B cell (primary cell): ENCODE results near the gene CCPG1. TPM values are rescaled to one million over a fixed set of nuclear protein-coding genes. Genes with fewer than 3 reads are reported as not detected.
"Not testable (repeated sequence)": the region's sequence is repeated elsewhere in the genome, so short reads cannot be mapped to it uniquely, and the experiment has no call there.

Experiments
- ATAC-seq: fragments of 200-7000 bp; cut with Tn5 transposase; one replicate; pipeline ENCODE4 v1.10.0; 2021; ENCODE audit warnings: low read depth, mild to moderate bottlenecking, moderate number of reproducible peaks, moderate library complexity
- CTCF ChIA-PET: fragments of 350-600 bp; sonication (Branson Sonifier 250); formaldehyde crosslinking; loops from one replicate; lab custom pipeline; 2021; ENCODE audit warnings: antibody characterized with exemption, inconsistent platforms; lab: Charles Lee
- POLR2A ChIA-PET: fragments of 350-600 bp; sonication (Branson Sonifier 250); formaldehyde crosslinking; loops from one replicate; lab custom pipeline; 2021; ENCODE audit warnings: antibody characterized with exemption; lab: Charles Lee
- DNase-seq: peaks from one replicate; pipeline ENCODE4 v3.0.0; 2013
- H2AFZ ChIP-seq: 2 replicates; pipeline ENCODE4 v1.6.1; 2012; ENCODE audit warnings: mild to moderate bottlenecking, low read depth, low read length; ENCODE audit not compliant: insufficient read depth, poor library complexity, severe bottlenecking
- H3K27ac ChIP-seq, 2 donors: 1 replicate in 1 of 2; 2 replicates in 1 of 2; pipeline ENCODE4 v1.5.1; 2012 to 2013; ENCODE audit warnings: low read length in 2 of 2, mild to moderate bottlenecking in 2 of 2, moderate library complexity in 1 of 2
- H3K27me3 ChIP-seq, 4 experiments: fragments of 200-600 bp in 1 of 4; sonication (generic) in 1 of 4; replicated peaks in 1 of 4; 1 replicate in 2 of 4; 2 replicates in 2 of 4; pipeline versions ENCODE4 v1.6.1 to v1.7.0; 2013 to 2016; ENCODE audit warnings: low read length in 3 of 4, mild to moderate bottlenecking in 2 of 4, mixed read lengths in 1 of 4, moderate library complexity in 1 of 4; ENCODE audit not compliant: insufficient read depth in 4 of 4, control insufficient read depth in 3 of 4; ENCODE audit errors: control extremely low read depth in 1 of 4
- H3K36me3 ChIP-seq, 2 experiments: replicated peaks in 1 of 2; 1 replicate in 1 of 2; 2 replicates in 1 of 2; pipeline versions ENCODE4 v1.6.1 to v1.7.1; 2013; ENCODE audit warnings: low read length in 1 of 2; ENCODE audit not compliant: insufficient read depth in 2 of 2, control insufficient read depth in 1 of 2; ENCODE audit errors: control extremely low read depth in 1 of 2, extremely low read depth in 1 of 2
- H3K4me1 ChIP-seq, 2 donors: fragments of 200-600 bp in 1 of 2; sonication (generic) in 1 of 2; 1 replicate in 1 of 2; 2 replicates in 1 of 2; pipeline versions ENCODE4 v1.5.1 to v1.6.1; 2013 to 2017; ENCODE audit warnings: low read length in 2 of 2; ENCODE audit not compliant: control insufficient read depth in 2 of 2, insufficient read depth in 2 of 2
- H3K4me2 ChIP-seq: replicated peaks from 2 replicates; pipeline ENCODE3; 2012; ENCODE audit warnings: mild to moderate bottlenecking, low read depth, low read length; ENCODE audit not compliant: poor library complexity, severe bottlenecking
- H3K4me3 ChIP-seq, 5 experiments: fragments of 200-600 bp in 1 of 5; sonication (generic) in 1 of 5; 1 replicate in 3 of 5; 2 replicates in 2 of 5; pipeline versions ENCODE4 v1.5.1 to v1.7.0; 2011 to 2016; ENCODE audit warnings: low read length in 4 of 5, mild to moderate bottlenecking in 4 of 5, low read depth in 2 of 5, control low read depth in 1 of 5, moderate library complexity in 1 of 5; ENCODE audit not compliant: insufficient read depth in 1 of 5; ENCODE audit errors: control extremely low read depth in 1 of 5, extremely low read depth in 1 of 5
- H3K79me2 ChIP-seq: fragments of 200-600 bp; sonication (generic); one replicate; pipeline ENCODE4 v1.6.0; 2016; ENCODE audit warnings: low read length; ENCODE audit not compliant: control insufficient read depth, insufficient read depth
- H3K9ac ChIP-seq: fragments of 200-600 bp; sonication (generic); 2 replicates; pipeline ENCODE4 v1.6.1; 2017; ENCODE audit warnings: mild to moderate bottlenecking, low read length, moderate library complexity
- H3K9me3 ChIP-seq, 3 donors: one replicate each; pipeline versions ENCODE4 v1.6.1 to v1.7.1; 2013; ENCODE audit warnings: low read length in 2 of 3; ENCODE audit not compliant: control insufficient read depth in 2 of 3, insufficient read depth in 1 of 3; ENCODE audit errors: control extremely low read depth in 1 of 3
- H4K20me1 ChIP-seq: 2 replicates; pipeline ENCODE4 v1.6.0; 2012; ENCODE audit warnings: mild to moderate bottlenecking, low read length; ENCODE audit not compliant: insufficient read depth, control insufficient read depth, poor library complexity, severe bottlenecking
- H3K27ac Mint-ChIP-seq: one replicate; pipeline ENCODE4 v1.8.0; 2021; ENCODE audit warnings: mixed read lengths
- H3K27me3 Mint-ChIP-seq: one replicate; pipeline ENCODE4 v1.8.0; 2021; ENCODE audit warnings: mixed read lengths
- H3K4me1 Mint-ChIP-seq: one replicate; pipeline ENCODE4 v1.8.0; 2021; ENCODE audit warnings: mixed read lengths
- H3K4me3 Mint-ChIP-seq: one replicate; pipeline ENCODE4 v1.8.0; 2021; ENCODE audit warnings: mixed read lengths
- H3K9me3 Mint-ChIP-seq: one replicate; pipeline ENCODE4 v1.8.0; 2022; ENCODE audit warnings: mixed read lengths; ENCODE audit not compliant: insufficient read depth
- EZH2 ChIP-seq: IDR thresholded peaks from 2 replicates; pipeline ENCODE4 v1.6.1; 2012; ENCODE audit warnings: borderline replicate concordance, low read depth, mild to moderate bottlenecking, moderate library complexity, low read length; ENCODE audit not compliant: insufficient read depth, poor library complexity, severe bottlenecking
- WGBS: methylation state at CpG from one replicate; pipeline ENCODE4 v1.1.5; 2013; ENCODE audit warnings: missing lambda C conversion rate; ENCODE audit not compliant: insufficient coverage; 5-methylcytosine and 5-hydroxymethylcytosine counted together
- intact Hi-C: fragments of 100-400 bp; cut with micrococcal nuclease; formaldehyde crosslinking; loops from one replicate; pipeline ENCODE4 v1.10.0; 2022
- polyA plus RNA-seq: library from polyadenylated mRNA; depleted of rRNA; stranded (reverse); fragments of >200 nt; gene quantifications from 2 replicates; pipeline ENCODE4 v1.2.3, GENCODE V29; 2012
- total RNA-seq, 2 donors: library from RNA; stranded (reverse); fragments of 120-200 nt in 1 of 2; gene quantifications; 1 replicate in 1 of 2; 2 replicates in 1 of 2; pipeline versions ENCODE4 v1.2.3 to v1.2.4, GENCODE V29; 2013 to 2022
- TF ChIP-seq, protein P1 (sequence below): fragments of 200-600 bp; IDR thresholded peaks from one replicate; pipeline ENCODE4 v1.8.0; 2022; ENCODE audit warnings: antibody characterized with exemption, mild to moderate bottlenecking

Gene CCPG1
- total and polyA plus RNA-seq, 2 donors (not counting 1 experiment from before 2014, with no cell fraction given) = 3.5 to 32.1 TPM

- POLR2A ChIA-PET = no interaction called here
Measured at GRCh38 chr15:55457401-55458022, 49.4 kb upstream of the CCPG1 start.

GRCh38 chr15:55447030-55447394 lies 38.9 kb upstream of the CCPG1 start:
- H2AFZ ChIP-seq, H3K36me3 ChIP-seq, H3K79me2 ChIP-seq, H3K9me3 Mint-ChIP-seq, POLR2A ChIA-PET, H3K27ac Mint-ChIP-seq, DNase-seq, H3K27ac ChIP-seq, H3K4me1 Mint-ChIP-seq, H3K4me3 ChIP-seq, H3K27me3 Mint-ChIP-seq, H3K4me3 Mint-ChIP-seq, H4K20me1 ChIP-seq, H3K4me2 ChIP-seq, H3K27me3 ChIP-seq, ATAC-seq, H3K9ac ChIP-seq, intact Hi-C loops, CTCF ChIA-PET, H3K4me1 ChIP-seq: not testable (repeated sequence)
- WGBS = 100% methylated on average over 4 of the region's 19 CpGs
- H3K9me3 ChIP-seq = peaks cover 0 to 22% (median 0%) of the 10 kb centered on the region in 3 donors

More at GRCh38 chr15:55457401-55458022, 49.4 kb upstream of the CCPG1 start:
- no peaks in the 10 kb centered on the region for H3K4me1 Mint-ChIP-seq
- Histone ChIP-seq H3K27me3 (no peaks in the 10 kb centered on the region), H3K4me3 (no peak overlapping the region), H3K36me3 (no peaks in the 10 kb centered on the region), H3K27ac (no peak overlapping the region), H3K4me1 (no peaks in the 10 kb centered on the region), H3K79me2 (no peaks in the 10 kb centered on the region), H4K20me1 (no peaks in the 10 kb centered on the region), H3K9me3 (peaks cover 0 to 15% (median 0%) of the 10 kb centered on the region in 3 donors), H2AFZ (no peak overlapping the region), H3K4me2 (no peak overlapping the region), H3K9ac (no peak overlapping the region)
- no peak for ATAC-seq
- intact Hi-C loops = no loop called here
- CTCF ChIA-PET = no interaction called here
- DNase-seq = no peak
- peaks cover 7% of the 10 kb centered on the region for H3K9me3 Mint-ChIP-seq
- 89% methylated on average over 5 of the region's 5 CpGs for WGBS
- no peak overlapping the region for H3K27ac Mint-ChIP-seq
- no peak for TF ChIP-seq EZH2
- TF ChIP-seq, protein P1, sequence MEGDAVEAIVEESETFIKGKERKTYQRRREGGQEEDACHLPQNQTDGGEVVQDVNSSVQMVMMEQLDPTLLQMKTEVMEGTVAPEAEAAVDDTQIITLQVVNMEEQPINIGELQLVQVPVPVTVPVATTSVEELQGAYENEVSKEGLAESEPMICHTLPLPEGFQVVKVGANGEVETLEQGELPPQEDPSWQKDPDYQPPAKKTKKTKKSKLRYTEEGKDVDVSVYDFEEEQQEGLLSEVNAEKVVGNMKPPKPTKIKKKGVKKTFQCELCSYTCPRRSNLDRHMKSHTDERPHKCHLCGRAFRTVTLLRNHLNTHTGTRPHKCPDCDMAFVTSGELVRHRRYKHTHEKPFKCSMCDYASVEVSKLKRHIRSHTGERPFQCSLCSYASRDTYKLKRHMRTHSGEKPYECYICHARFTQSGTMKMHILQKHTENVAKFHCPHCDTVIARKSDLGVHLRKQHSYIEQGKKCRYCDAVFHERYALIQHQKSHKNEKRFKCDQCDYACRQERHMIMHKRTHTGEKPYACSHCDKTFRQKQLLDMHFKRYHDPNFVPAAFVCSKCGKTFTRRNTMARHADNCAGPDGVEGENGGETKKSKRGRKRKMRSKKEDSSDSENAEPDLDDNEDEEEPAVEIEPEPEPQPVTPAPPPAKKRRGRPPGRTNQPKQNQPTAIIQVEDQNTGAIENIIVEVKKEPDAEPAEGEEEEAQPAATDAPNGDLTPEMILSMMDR = no peak
- H3K4me3 Mint-ChIP-seq = no peak overlapping the region
- H3K27me3 Mint-ChIP-seq = peaks cover 4% of the 10 kb centered on the region

DNA sequence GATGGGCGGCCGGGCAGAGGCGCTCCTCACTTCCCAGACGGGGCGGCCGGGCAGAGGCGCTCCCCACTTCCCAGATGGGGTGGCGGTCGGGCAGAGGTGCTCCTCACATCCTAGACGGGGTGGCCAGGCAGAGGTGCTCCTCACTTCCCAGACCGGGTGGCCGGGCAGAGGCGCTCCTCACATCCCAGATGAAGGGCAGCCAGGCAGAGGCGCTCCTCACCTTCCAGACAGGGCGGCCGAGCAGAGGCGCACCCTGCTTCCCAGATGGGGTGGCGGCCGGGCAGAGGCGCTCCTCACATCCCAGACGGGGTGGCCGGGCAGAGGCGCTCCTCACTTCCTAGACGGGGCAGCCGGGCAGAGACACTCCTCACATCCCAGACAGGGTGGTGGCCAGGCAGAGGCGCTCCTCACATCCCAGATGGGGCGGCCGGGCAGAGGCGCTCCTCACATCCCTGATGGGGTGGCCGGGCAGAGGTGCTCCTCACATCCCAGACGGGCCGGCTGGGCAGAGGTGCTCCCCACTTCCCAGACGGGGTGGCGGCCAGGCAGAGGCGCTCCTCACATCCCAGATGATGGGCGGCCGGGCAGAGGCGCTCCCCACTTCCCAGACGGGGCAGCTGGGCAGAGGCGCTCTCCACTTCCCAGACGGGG lies 38.3 kb upstream of the CCPG1 start:
- H3K79me2 ChIP-seq, H3K9ac ChIP-seq, H4K20me1 ChIP-seq, H3K4me3 Mint-ChIP-seq, H3K4me2 ChIP-seq, H2AFZ ChIP-seq, ATAC-seq, intact Hi-C loops, H3K27me3 Mint-ChIP-seq, H3K4me1 Mint-ChIP-seq, H3K27ac ChIP-seq, DNase-seq, H3K36me3 ChIP-seq, H3K9me3 Mint-ChIP-seq, H3K4me3 ChIP-seq, H3K4me1 ChIP-seq, CTCF ChIA-PET, H3K27me3 ChIP-seq, H3K27ac Mint-ChIP-seq, POLR2A ChIA-PET: not testable (repeated sequence)
- 98% methylated on average over 25 of the region's 41 CpGs for WGBS
- peaks cover 0 to 22% (median 0%) of the 10 kb centered on the region in 3 donors for H3K9me3 ChIP-seq
